ENCODE measurements around the gene DKC1.

DNA sequence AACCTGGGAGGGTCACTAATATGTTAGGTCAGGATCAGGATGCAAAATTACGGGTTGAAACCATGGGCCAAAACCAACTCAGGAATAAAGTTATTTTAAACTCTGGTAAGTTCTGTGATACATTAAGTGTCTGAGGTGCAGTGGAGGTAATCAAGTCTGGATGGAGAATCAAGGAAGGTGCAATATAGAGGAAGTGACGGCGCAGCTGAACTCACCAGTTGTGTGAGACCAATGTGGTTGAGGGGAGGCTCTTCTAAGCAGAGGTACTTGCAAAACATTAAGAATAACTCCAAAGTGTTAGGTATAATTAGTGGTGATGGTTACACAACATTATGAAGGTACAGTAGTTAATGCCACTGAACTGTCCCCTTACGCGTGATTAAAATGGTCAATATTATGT lies 31.5 kb upstream of the DKC1 start:
- TF ChIP-seq, protein P1, sequence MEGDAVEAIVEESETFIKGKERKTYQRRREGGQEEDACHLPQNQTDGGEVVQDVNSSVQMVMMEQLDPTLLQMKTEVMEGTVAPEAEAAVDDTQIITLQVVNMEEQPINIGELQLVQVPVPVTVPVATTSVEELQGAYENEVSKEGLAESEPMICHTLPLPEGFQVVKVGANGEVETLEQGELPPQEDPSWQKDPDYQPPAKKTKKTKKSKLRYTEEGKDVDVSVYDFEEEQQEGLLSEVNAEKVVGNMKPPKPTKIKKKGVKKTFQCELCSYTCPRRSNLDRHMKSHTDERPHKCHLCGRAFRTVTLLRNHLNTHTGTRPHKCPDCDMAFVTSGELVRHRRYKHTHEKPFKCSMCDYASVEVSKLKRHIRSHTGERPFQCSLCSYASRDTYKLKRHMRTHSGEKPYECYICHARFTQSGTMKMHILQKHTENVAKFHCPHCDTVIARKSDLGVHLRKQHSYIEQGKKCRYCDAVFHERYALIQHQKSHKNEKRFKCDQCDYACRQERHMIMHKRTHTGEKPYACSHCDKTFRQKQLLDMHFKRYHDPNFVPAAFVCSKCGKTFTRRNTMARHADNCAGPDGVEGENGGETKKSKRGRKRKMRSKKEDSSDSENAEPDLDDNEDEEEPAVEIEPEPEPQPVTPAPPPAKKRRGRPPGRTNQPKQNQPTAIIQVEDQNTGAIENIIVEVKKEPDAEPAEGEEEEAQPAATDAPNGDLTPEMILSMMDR (IDR thresholded peaks at IDR 0.05) = no peak
- TF ChIP-seq POLR2A (IDR thresholded peaks at IDR 0.05) = no peak

All from breast epithelium (tissue), 3 donors.